ENCODE results near the gene CCL2. TPM values are rescaled to one million over a fixed set of nuclear protein-coding genes. Genes with fewer than 3 reads are reported as not detected.

CCL2 gene
- total RNA-seq, 1 experiment from 2014 or later = not detected

DNA sequence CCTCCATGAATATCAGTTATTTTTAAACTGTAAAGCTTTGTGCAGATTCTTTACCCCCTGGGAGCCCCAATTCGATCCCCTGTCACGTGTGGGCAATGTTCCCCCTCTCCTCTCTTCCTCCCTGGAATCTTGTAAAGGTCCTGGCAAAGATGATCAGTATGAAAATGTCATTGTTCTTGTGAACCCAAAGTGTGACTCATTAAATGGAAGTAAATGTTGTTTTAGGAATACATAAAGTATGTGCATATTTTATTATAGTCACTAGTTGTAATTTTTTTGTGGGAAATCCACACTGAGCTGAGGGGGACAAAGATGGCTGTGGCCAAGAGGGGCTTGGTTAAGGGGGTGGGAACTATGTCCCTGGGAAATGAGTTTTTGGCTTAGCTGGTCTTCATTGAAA is 32.8 kb downstream of the CCL2 start:
- H3K4me2 ChIP-seq (ENCODE audit: low read length) = no peak overlapping the region
- intact Hi-C loops (cut with micrococcal nuclease) = no loop called here
- no peaks in the 10 kb centered on the region for H3K27me3 ChIP-seq (ENCODE audit: insufficient read depth, low read length)
- TF ChIP-seq RAD21 (IDR thresholded peaks at IDR 0.05; ENCODE audit: low read depth) (no peak), POLR2A (IDR thresholded peaks at IDR 0.05; ENCODE audit: borderline replicate concordance, extremely low read depth, insufficient read depth, insufficient read length) (no peak), SP1 (IDR thresholded peaks at IDR 0.05; ENCODE audit: low read depth) (no peak), SRF (IDR thresholded peaks at IDR 0.05; ENCODE audit: low read depth) (no peak)
- TF ChIP-seq, protein P1, sequence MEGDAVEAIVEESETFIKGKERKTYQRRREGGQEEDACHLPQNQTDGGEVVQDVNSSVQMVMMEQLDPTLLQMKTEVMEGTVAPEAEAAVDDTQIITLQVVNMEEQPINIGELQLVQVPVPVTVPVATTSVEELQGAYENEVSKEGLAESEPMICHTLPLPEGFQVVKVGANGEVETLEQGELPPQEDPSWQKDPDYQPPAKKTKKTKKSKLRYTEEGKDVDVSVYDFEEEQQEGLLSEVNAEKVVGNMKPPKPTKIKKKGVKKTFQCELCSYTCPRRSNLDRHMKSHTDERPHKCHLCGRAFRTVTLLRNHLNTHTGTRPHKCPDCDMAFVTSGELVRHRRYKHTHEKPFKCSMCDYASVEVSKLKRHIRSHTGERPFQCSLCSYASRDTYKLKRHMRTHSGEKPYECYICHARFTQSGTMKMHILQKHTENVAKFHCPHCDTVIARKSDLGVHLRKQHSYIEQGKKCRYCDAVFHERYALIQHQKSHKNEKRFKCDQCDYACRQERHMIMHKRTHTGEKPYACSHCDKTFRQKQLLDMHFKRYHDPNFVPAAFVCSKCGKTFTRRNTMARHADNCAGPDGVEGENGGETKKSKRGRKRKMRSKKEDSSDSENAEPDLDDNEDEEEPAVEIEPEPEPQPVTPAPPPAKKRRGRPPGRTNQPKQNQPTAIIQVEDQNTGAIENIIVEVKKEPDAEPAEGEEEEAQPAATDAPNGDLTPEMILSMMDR (IDR thresholded peaks at IDR 0.05 in 2 of 3, conservative IDR thresholded peaks at IDR 0.05 in 1 of 3; ENCODE audit: borderline replicate concordance in 1 of 3, insufficient read depth in 1 of 3, low read depth in 2 of 3, low read length in 2 of 3) = no peak
- TF ChIP-seq, protein P2, sequence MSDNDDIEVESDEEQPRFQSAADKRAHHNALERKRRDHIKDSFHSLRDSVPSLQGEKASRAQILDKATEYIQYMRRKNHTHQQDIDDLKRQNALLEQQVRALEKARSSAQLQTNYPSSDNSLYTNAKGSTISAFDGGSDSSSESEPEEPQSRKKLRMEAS (IDR thresholded peaks at IDR 0.05) = no peak
- no peaks in the 10 kb centered on the region for H3K36me3 ChIP-seq (ENCODE audit: control insufficient read depth in 1 of 2, insufficient read depth in 2 of 2, low read length in 2 of 2)
- no peaks in the 10 kb centered on the region for H3K9me3 ChIP-seq (ENCODE audit: control insufficient read depth in 1 of 2, insufficient read depth in 1 of 2, low read depth in 1 of 2, low read length in 2 of 2)
- ATAC-seq (no peak), DNase-seq (ENCODE audit: low read depth, low spot score) (no peak)
- BruUV-seq (replicated peaks) = no TSS peak
- H3K79me2 ChIP-seq (ENCODE audit: insufficient read depth, low read length) = no peaks in the 10 kb centered on the region
- no peak overlapping the region for H3K27ac ChIP-seq (ENCODE audit: low read depth, low read length)
- no peaks in the 10 kb centered on the region for H3K9me2 ChIP-seq (ENCODE audit: insufficient read depth)
- ChIA-PET CTCF (no interaction called here), RAD21 (ENCODE audit: low non-redundant PET in 1 of 2, low total read pairs in 2 of 2, uncharacterized antibody in 2 of 2, unreplicated experiment in 2 of 2) (no interaction called here), POLR2A (no interaction called here)
- H3K4me1 ChIP-seq (ENCODE audit: control insufficient read depth in 1 of 2, insufficient read depth in 2 of 2, low read length in 2 of 2) = no peaks in the 10 kb centered on the region
- no peak overlapping the region for H3K4me3 ChIP-seq (replicated peaks in 1 of 2; ENCODE audit: low read depth in 1 of 2, low read length in 2 of 2)
- H3K9ac ChIP-seq (ENCODE audit: low read length) = no peak overlapping the region
- no peak overlapping the region for H2AFZ ChIP-seq (ENCODE audit: low read depth, low read length, poor library complexity, severe bottlenecking)
- no peaks in the 10 kb centered on the region for H4K20me1 ChIP-seq (ENCODE audit: insufficient read depth)

DNA sequence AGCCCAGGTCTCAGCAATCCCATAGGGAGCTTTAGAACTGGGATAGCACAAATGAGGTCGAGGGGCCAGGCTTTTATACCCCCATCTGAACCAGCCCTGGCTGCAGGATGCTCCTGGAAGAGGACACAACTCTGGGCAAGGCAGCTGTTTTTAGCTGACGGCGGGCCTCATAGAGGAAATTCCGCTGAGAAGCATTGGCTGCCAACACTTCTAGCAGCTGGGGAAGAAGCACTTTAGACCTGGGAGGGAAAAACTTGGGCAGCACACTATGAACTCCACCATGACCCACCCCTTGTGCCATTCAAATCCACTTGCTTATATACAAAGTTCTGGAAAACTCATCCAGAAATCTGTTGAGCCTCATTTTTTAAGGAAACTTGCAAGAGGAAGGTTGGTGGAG is 35.5 kb downstream of the CCL2 start:
- Histone ChIP-seq H3K36me3 (ENCODE audit: control insufficient read depth in 1 of 2, insufficient read depth in 2 of 2, low read length in 2 of 2) (no peaks in the 10 kb centered on the region), H3K27me3 (ENCODE audit: insufficient read depth, low read length) (no peaks in the 10 kb centered on the region), H3K9me3 (ENCODE audit: control insufficient read depth in 1 of 2, insufficient read depth in 1 of 2, low read depth in 1 of 2, low read length in 2 of 2) (no peaks in the 10 kb centered on the region), H3K4me3 (replicated peaks in 1 of 2; ENCODE audit: low read depth in 1 of 2, low read length in 2 of 2) (no peak overlapping the region), H3K79me2 (ENCODE audit: insufficient read depth, low read length) (no peaks in the 10 kb centered on the region), H3K4me1 (ENCODE audit: control insufficient read depth in 1 of 2, insufficient read depth in 2 of 2, low read length in 2 of 2) (no peaks in the 10 kb centered on the region), H2AFZ (ENCODE audit: low read depth, low read length, poor library complexity, severe bottlenecking) (no peak overlapping the region), H4K20me1 (ENCODE audit: insufficient read depth) (no peaks in the 10 kb centered on the region), H3K9me2 (ENCODE audit: insufficient read depth) (no peaks in the 10 kb centered on the region), H3K9ac (ENCODE audit: low read length) (no peak overlapping the region), H3K4me2 (ENCODE audit: low read length) (no peak overlapping the region), H3K27ac (ENCODE audit: low read depth, low read length) (no peak overlapping the region)
- ATAC-seq (no peak), DNase-seq (ENCODE audit: low read depth, low spot score) (no peak)
- ChIA-PET RAD21 (ENCODE audit: low non-redundant PET in 1 of 2, low total read pairs in 2 of 2, uncharacterized antibody in 2 of 2, unreplicated experiment in 2 of 2) (no interaction called here), POLR2A (no interaction called here), CTCF (no interaction called here)
- no TSS peak for BruUV-seq (replicated peaks)
- TF ChIP-seq POLR2AphosphoS5 (IDR thresholded peaks at IDR 0.05; ENCODE audit: low read depth, low read length) = no peak
- TF ChIP-seq SP1 (IDR thresholded peaks at IDR 0.05; ENCODE audit: low read depth) = no peak
- TF ChIP-seq, protein P3, sequence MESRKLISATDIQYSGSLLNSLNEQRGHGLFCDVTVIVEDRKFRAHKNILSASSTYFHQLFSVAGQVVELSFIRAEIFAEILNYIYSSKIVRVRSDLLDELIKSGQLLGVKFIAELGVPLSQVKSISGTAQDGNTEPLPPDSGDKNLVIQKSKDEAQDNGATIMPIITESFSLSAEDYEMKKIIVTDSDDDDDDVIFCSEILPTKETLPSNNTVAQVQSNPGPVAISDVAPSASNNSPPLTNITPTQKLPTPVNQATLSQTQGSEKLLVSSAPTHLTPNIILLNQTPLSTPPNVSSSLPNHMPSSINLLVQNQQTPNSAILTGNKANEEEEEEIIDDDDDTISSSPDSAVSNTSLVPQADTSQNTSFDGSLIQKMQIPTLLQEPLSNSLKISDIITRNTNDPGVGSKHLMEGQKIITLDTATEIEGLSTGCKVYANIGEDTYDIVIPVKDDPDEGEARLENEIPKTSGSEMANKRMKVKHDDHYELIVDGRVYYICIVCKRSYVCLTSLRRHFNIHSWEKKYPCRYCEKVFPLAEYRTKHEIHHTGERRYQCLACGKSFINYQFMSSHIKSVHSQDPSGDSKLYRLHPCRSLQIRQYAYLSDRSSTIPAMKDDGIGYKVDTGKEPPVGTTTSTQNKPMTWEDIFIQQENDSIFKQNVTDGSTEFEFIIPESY (IDR thresholded peaks at IDR 0.05; ENCODE audit: extremely low read depth, insufficient replicate concordance, low read length) = no peak
- no peak for TF ChIP-seq FOSL1 (IDR thresholded peaks at IDR 0.05; ENCODE audit: low read depth)
- TF ChIP-seq, protein P4, sequence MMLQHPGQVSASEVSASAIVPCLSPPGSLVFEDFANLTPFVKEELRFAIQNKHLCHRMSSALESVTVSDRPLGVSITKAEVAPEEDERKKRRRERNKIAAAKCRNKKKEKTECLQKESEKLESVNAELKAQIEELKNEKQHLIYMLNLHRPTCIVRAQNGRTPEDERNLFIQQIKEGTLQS (IDR thresholded peaks at IDR 0.05) = no peak
- intact Hi-C loops (cut with micrococcal nuclease) = no loop called here

All from HCT116 (cell line).